ENCODE data around the gene CASS4.

Gene CASS4

GRCh38 chr20:56467968-56468315 lies 55.9 kb downstream of the CASS4 start:
- DNase-seq (ENCODE audit: low read depth), result no peak

GRCh38 chr20:56468316-56469076 lies 56.4 kb downstream of the CASS4 start, which contains the start of gene RTF2:
RTF2 (plus strand) TSS chr20:56468627; CDS start chr20:56468698, 71 bp downstream.
- TF ChIP-seq, protein P1, sequence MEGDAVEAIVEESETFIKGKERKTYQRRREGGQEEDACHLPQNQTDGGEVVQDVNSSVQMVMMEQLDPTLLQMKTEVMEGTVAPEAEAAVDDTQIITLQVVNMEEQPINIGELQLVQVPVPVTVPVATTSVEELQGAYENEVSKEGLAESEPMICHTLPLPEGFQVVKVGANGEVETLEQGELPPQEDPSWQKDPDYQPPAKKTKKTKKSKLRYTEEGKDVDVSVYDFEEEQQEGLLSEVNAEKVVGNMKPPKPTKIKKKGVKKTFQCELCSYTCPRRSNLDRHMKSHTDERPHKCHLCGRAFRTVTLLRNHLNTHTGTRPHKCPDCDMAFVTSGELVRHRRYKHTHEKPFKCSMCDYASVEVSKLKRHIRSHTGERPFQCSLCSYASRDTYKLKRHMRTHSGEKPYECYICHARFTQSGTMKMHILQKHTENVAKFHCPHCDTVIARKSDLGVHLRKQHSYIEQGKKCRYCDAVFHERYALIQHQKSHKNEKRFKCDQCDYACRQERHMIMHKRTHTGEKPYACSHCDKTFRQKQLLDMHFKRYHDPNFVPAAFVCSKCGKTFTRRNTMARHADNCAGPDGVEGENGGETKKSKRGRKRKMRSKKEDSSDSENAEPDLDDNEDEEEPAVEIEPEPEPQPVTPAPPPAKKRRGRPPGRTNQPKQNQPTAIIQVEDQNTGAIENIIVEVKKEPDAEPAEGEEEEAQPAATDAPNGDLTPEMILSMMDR (conservative IDR thresholded peaks at IDR 0.05; ENCODE audit: low read length), result no peak
- peak within 1 kb of the TSS; percentile 98 for H3K4me3 ChIP-seq (ENCODE audit: low read length)
- DNase-seq (ENCODE audit: low read depth), result peak; percentile 96

More at GRCh38 chr20:56467968-56468315, 55.9 kb downstream of the CASS4 start:
- peak overlapping the region; percentile 98 for H3K4me3 ChIP-seq (ENCODE audit: low read length)
- TF ChIP-seq, protein P1 (conservative IDR thresholded peaks at IDR 0.05; ENCODE audit: low read length), result no peak

GRCh38 chr20:56469077-56469449 lies 57.0 kb downstream of the CASS4 start:
- TF ChIP-seq, protein P1 (conservative IDR thresholded peaks at IDR 0.05; ENCODE audit: low read length), result no peak
- no peak for DNase-seq (ENCODE audit: low read depth)
- peak overlapping the region; percentile 98 for H3K4me3 ChIP-seq (ENCODE audit: low read length)

- DNase-seq (ENCODE audit: low read depth), result no peak
- H3K4me3 ChIP-seq (ENCODE audit: low read length), result no peak overlapping the region
- TF ChIP-seq, protein P1 (conservative IDR thresholded peaks at IDR 0.05; ENCODE audit: low read length), result no peak
Measured at GRCh38 chr20:56483970-56484369, 71.9 kb downstream of the CASS4 start.

DNA sequence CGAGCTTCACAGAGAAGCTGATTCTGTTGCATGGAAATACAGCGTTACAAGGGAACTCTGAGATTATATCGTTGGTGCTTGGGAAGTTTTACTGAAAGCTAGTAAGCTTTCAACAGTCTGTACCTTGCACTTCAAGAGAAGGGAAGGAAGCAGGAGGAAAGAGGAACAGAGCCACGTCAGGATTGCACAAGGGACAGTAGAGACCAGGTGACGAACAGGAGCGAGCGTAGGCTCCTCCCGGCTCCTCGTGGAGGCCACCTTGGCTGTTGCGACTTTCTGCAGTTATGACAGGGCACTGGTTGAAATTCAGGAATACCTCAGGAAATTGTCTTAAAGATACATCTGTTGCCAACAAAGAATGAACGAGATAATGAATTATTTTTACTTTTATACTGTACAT lies 75.2 kb downstream of the CASS4 start:
- H3K4me3 ChIP-seq (ENCODE audit: low read length), result no peak overlapping the region
- DNase-seq (ENCODE audit: low read depth), result no peak
- TF ChIP-seq, protein P1 (conservative IDR thresholded peaks at IDR 0.05; ENCODE audit: low read length), result no peak

GRCh38 chr20:56488566-56488965 lies 76.5 kb downstream of the CASS4 start:
- TF ChIP-seq, protein P1 (conservative IDR thresholded peaks at IDR 0.05; ENCODE audit: low read length), result no peak
- no peak for DNase-seq (ENCODE audit: low read depth)
- no peak overlapping the region for H3K4me3 ChIP-seq (ENCODE audit: low read length)

DNA sequence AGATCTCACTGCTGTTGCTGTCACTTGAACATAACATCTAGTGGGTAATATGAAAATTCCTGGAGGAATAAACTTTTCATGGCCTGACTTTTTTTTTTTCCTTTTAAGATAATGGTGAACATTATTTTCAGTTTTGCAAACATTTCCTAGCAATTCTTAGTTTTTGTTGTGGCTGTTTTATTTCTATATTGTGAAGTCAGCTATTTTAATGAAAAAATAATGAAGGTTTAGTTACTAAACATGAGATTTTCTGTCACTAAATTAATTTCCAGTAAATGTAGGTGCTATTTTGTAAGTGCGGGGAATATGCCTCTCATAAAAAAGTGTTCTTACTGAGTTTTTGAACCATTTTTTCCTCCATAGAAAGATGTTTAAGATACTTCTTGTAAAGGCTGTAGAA lies 89.1 kb downstream of the CASS4 start:
- TF ChIP-seq, protein P1 (conservative IDR thresholded peaks at IDR 0.05; ENCODE audit: low read length), result no peak
- no peak overlapping the region for H3K4me3 ChIP-seq (ENCODE audit: low read length)
- DNase-seq (ENCODE audit: low read depth), result no peak

Data from AG10803 (cell line).